Transverse colon (tissue), 4 donors: Measurements from ENCODE around the gene PACS1. TPM values are rescaled to one million over a fixed set of nuclear protein-coding genes. Genes with fewer than 3 reads are reported as not detected.

Experiments
- DNase-seq: peaks from one replicate; pipeline ENCODE4 v3.0.0-alpha.2; 2019
- H3K27ac ChIP-seq, 4 donors: fragments of 200-600 bp; sonication (generic); 2 replicates each; pipeline ENCODE4 v1.5.1; 2016 to 2018; ENCODE audit warnings: inconsistent platforms in 4 of 4
- H3K27me3 ChIP-seq: fragments of 200-600 bp; sonication (generic); 2 replicates; pipeline ENCODE4 v1.5.1; 2017; ENCODE audit warnings: inconsistent platforms
- H3K36me3 ChIP-seq, 4 donors: fragments of 200-600 bp; sonication (generic); 2 replicates each; pipeline ENCODE4 v1.5.1; 2017 to 2019; ENCODE audit warnings: inconsistent platforms in 4 of 4
- H3K4me1 ChIP-seq, 4 donors: fragments of 200-600 bp; sonication (generic); 2 replicates each; pipeline ENCODE4 v1.5.1; 2017 to 2020; ENCODE audit warnings: inconsistent platforms in 4 of 4
- H3K4me3 ChIP-seq, 4 donors: fragments of 200-600 bp; sonication (generic); 1 replicate in 1 of 4; 2 replicates in 3 of 4; pipeline versions ENCODE4 v1.5.1 to v1.6.1; 2017 to 2019; ENCODE audit warnings: inconsistent platforms in 4 of 4
- H3K9me3 ChIP-seq, 2 donors: fragments of 200-600 bp; sonication (generic); 2 replicates each; pipeline ENCODE4 v1.5.1; 2017 to 2019; ENCODE audit warnings: inconsistent platforms in 2 of 2
- EP300 ChIP-seq: sonication (generic); formaldehyde crosslinking; IDR thresholded peaks from one replicate; pipeline ENCODE4 v1.6.1; 2017; ENCODE audit warnings: antibody characterized with exemption, low read depth
- POLR2A ChIP-seq: fragments of 450-650 bp; IDR thresholded peaks from one replicate; pipeline ENCODE4 v1.6.1; 2016; ENCODE audit warnings: antibody characterized with exemption, mild to moderate bottlenecking, moderate library complexity
- POLR2AphosphoS5 ChIP-seq, 3 donors: sonication (generic); formaldehyde crosslinking; IDR thresholded peaks; one replicate each; pipeline ENCODE4 v1.6.1; 2016; ENCODE audit warnings: antibody characterized with exemption in 3 of 3
- WGBS, 2 donors: methylation state at CpG; one replicate each; pipeline ENCODE4 v1.1.5; 2018; ENCODE audit warnings: low coverage in 1 of 2; 5-methylcytosine and 5-hydroxymethylcytosine counted together
- in situ Hi-C, 4 donors: fragments of 200-750 bp; cut with MboI; loops; one replicate each; pipeline versions ENCODE4 v1.15.0 to v1.15.1; 2017; ENCODE audit warnings: low sequenced_read_pairs in 3 of 4, low pct_ligation_motif_present in 1 of 4, low pct_unique_long_range_greater_than_20kb in 1 of 4
- intact Hi-C: fragments of 100-400 bp; cut with DNase I; formaldehyde crosslinking; loops from one replicate; pipeline ENCODE4 v1.15.1; 2023; ENCODE audit warnings: low total_unique reads
- total RNA-seq, 4 donors: library from RNA; depleted of rRNA; stranded (reverse); fragments of >200 nt; gene quantifications; one replicate each; pipeline ENCODE4 v1.1.0, GENCODE V29; 2016
- TF ChIP-seq, protein P1 (sequence below), 5 experiments: fragments of 200-600 bp in 3 of 5; fragments of 450-650 bp in 2 of 5; sonication (generic) in 3 of 5; IDR thresholded peaks; 1 replicate in 2 of 5; 2 replicates in 3 of 5; pipeline ENCODE4 v1.5.1; 2016 to 2017; ENCODE audit warnings: antibody characterized with exemption in 5 of 5, inconsistent platforms in 3 of 5, mild to moderate bottlenecking in 2 of 5, moderate library complexity in 1 of 5

The PACS1 gene
- total RNA-seq, 4 donors from 2014 or later = 9.8 to 52.0 (median 27.2) TPM

DNA sequence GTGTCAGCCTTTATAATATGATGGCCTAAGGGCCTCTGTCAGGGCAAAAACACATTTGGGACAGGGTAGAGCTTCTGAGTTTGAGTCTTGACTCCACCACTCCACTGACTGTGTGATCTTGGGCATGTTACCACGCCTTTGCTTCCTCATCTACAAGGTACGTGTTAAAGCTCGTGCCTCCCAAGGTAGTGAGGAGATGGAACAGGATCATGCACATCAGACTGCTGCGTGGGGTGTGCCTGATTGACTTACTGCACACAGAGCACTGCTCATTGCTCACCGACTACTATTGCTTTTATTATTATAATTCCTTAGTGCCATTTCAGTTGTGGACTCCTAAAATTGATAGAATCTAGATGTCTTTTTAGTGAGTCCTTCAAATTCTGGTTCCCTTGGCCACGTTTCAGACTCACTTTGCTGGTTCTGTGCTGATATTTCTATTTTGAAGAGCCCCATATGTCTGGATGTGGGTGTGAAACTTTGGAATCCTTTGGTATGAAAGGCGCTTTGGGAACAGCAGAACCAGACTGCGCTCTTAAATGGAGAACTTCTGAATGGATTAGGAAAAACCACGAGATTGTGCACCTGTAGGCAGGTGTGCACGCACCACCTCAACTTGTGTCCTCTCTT, 154.3 kb downstream of the PACS1 start:
- Histone ChIP-seq H3K27ac (no peak overlapping the region), H3K4me1 (no peaks in the 10 kb centered on the region), H3K4me3 (no peak overlapping the region), H3K9me3 (no peaks in the 10 kb centered on the region), H3K27me3 (no peaks in the 10 kb centered on the region), H3K36me3 (no peaks in the 10 kb centered on the region)
- TF ChIP-seq POLR2A = no peak
- TF ChIP-seq EP300 = no peak
- TF ChIP-seq, protein P1, sequence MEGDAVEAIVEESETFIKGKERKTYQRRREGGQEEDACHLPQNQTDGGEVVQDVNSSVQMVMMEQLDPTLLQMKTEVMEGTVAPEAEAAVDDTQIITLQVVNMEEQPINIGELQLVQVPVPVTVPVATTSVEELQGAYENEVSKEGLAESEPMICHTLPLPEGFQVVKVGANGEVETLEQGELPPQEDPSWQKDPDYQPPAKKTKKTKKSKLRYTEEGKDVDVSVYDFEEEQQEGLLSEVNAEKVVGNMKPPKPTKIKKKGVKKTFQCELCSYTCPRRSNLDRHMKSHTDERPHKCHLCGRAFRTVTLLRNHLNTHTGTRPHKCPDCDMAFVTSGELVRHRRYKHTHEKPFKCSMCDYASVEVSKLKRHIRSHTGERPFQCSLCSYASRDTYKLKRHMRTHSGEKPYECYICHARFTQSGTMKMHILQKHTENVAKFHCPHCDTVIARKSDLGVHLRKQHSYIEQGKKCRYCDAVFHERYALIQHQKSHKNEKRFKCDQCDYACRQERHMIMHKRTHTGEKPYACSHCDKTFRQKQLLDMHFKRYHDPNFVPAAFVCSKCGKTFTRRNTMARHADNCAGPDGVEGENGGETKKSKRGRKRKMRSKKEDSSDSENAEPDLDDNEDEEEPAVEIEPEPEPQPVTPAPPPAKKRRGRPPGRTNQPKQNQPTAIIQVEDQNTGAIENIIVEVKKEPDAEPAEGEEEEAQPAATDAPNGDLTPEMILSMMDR (IDR thresholded peaks at IDR 0.05) = no peak
- TF ChIP-seq POLR2AphosphoS5 (IDR thresholded peaks at IDR 0.05) = no peak
- WGBS, 2 donors = 93 to 94% methylated on average over 6 to 10 of the region's 10 CpGs
- intact Hi-C loops = loop anchor here (10.0 kb wide), 1 partner anchor 60 kb away; the partner anchor contains the start of gene YIF1A
- DNase-seq = no peak
- in situ Hi-C loops = loop anchor here in 1 of 4 donors (10.0 kb wide), 1 partner anchor 60 kb away; the partner anchor contains the start of gene YIF1A

DNA sequence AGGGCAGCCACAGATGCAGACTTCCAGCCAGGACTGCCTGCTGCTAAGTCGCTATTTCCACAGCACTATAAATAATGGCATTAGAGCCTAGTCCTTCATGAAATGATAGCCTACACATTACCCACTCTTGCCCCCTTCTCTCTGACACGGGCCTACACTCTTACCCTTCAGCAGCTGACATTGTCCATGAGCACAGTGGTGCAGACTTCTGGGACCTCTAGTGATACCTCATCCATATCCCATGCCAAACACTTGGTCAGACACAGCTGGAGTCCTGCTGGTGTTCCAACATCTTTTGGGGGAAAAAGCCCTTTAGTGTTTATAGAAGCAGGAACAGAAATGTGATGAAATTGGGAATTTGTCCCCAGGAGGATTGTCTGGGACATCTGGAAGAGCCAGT, 155.0 kb downstream of the PACS1 start:
- Histone ChIP-seq H3K36me3 (no peaks in the 10 kb centered on the region), H3K4me1 (no peaks in the 10 kb centered on the region), H3K9me3 (no peaks in the 10 kb centered on the region), H3K27ac (no peak overlapping the region), H3K4me3 (no peak overlapping the region), H3K27me3 (no peaks in the 10 kb centered on the region)
- no peak for TF ChIP-seq POLR2A
- TF ChIP-seq, protein P1 (IDR thresholded peaks at IDR 0.05) = no peak
- no peak for TF ChIP-seq EP300
- no peak for TF ChIP-seq POLR2AphosphoS5 (IDR thresholded peaks at IDR 0.05)
- intact Hi-C loops (loop anchor here (10.0 kb wide), 1 partner anchor 60 kb away; the partner anchor contains the start of gene YIF1A), in situ Hi-C loops (loop anchor here in 1 of 4 donors (10.0 kb wide), 1 partner anchor 60 kb away; the partner anchor contains the start of gene YIF1A)
- WGBS, 2 donors = 93% methylated on average over 2 of the region's 2 CpGs; no CpG with 5 or more reads in 1 of the 2 donors
- no peak for DNase-seq

GRCh38 chr11:66226101-66226500, 156.0 kb downstream of the PACS1 start:
- Histone ChIP-seq H3K4me1 (no peaks in the 10 kb centered on the region), H3K27ac (no peak overlapping the region), H3K27me3 (no peaks in the 10 kb centered on the region), H3K9me3 (no peaks in the 10 kb centered on the region), H3K36me3 (peaks cover 0 to 3% (median 0%) of the 10 kb centered on the region in 4 donors), H3K4me3 (no peak overlapping the region)
- TF ChIP-seq, protein P1 (IDR thresholded peaks at IDR 0.05) = no peak
- TF ChIP-seq POLR2AphosphoS5 (IDR thresholded peaks at IDR 0.05) (no peak), EP300 (no peak), POLR2A (no peak)
- DNase-seq = no peak
- in situ Hi-C loops = loop anchor here in 1 of 4 donors (10.0 kb wide), 1 partner anchor 59 kb away; the partner anchor contains the start of gene YIF1A
- intact Hi-C loops = loop anchor here (10.0 kb wide), 1 partner anchor 59 kb away; the partner anchor contains the start of gene YIF1A

DNA sequence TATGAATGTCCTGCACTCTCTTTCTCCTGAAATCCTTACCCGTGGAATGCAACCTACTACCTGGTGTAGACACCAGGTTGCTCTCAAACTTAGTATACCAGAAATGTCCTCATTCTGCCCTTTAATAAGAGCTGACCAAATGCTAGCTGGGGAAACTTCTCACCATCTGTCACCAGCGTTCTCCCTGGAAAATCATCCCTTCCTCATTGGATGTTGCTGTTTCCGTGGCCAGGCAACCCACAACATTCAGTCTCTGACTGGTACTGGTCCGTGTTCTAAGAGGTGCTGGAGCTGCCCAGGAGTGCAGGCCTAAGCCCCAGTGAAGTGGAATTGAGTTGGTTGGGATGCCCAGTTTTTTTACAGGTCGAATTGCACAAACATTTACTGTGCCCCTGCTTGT, 157.6 kb downstream of the PACS1 start:
- 90% methylated on average over 5 of the region's 5 CpGs; no CpG with 5 or more reads in 1 of the 2 donors for WGBS, 2 donors
- no peak for TF ChIP-seq POLR2A
- TF ChIP-seq EP300 = no peak
- TF ChIP-seq POLR2AphosphoS5 (IDR thresholded peaks at IDR 0.05) = no peak
- TF ChIP-seq, protein P1 (IDR thresholded peaks at IDR 0.05) = no peak
- in situ Hi-C loops (loop anchor here in 1 of 4 donors (10.0 kb wide), 1 partner anchor 57 kb away; the partner anchor contains the start of gene YIF1A), intact Hi-C loops (loop anchor here (10.0 kb wide), 1 partner anchor 57 kb away; the partner anchor contains the start of gene YIF1A)
- Histone ChIP-seq H3K9me3 (no peaks in the 10 kb centered on the region), H3K4me3 (no peak overlapping the region), H3K36me3 (peaks cover 0 to 10% (median 0%) of the 10 kb centered on the region in 4 donors), H3K4me1 (no peaks in the 10 kb centered on the region), H3K27me3 (no peaks in the 10 kb centered on the region), H3K27ac (no peak overlapping the region)
- DNase-seq = no peak
